Measurements from ENCODE around the gene CD99. TPM values are rescaled to one million over a fixed set of nuclear protein-coding genes. Genes with fewer than 3 reads are reported as not detected.

The CD99 gene
- total RNA-seq, 4 donors from 2014 or later: 167 to 213 (median 179) TPM

- TF ChIP-seq, protein P1, sequence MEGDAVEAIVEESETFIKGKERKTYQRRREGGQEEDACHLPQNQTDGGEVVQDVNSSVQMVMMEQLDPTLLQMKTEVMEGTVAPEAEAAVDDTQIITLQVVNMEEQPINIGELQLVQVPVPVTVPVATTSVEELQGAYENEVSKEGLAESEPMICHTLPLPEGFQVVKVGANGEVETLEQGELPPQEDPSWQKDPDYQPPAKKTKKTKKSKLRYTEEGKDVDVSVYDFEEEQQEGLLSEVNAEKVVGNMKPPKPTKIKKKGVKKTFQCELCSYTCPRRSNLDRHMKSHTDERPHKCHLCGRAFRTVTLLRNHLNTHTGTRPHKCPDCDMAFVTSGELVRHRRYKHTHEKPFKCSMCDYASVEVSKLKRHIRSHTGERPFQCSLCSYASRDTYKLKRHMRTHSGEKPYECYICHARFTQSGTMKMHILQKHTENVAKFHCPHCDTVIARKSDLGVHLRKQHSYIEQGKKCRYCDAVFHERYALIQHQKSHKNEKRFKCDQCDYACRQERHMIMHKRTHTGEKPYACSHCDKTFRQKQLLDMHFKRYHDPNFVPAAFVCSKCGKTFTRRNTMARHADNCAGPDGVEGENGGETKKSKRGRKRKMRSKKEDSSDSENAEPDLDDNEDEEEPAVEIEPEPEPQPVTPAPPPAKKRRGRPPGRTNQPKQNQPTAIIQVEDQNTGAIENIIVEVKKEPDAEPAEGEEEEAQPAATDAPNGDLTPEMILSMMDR (IDR thresholded peaks at IDR 0.05): no peak
- no peak for TF ChIP-seq POLR2A (IDR thresholded peaks at IDR 0.05)
- intact Hi-C loops (cut with DNase I): no loop called here
- peaks cover 14 to 46% of the 10 kb centered on the region in 2 donors for H3K4me1 ChIP-seq
- no peak overlapping the region for H3K4me3 ChIP-seq (replicated peaks in 1 of 3)
- H3K9me3 ChIP-seq: no peaks in the 10 kb centered on the region
- no peaks in the 10 kb centered on the region for H3K36me3 ChIP-seq
- no peak for DNase-seq
- no peaks in the 10 kb centered on the region for H3K27me3 ChIP-seq
- H3K27ac ChIP-seq: no peak overlapping the region
- 78 to 82% methylated on average over 7 of the region's 7 CpGs for WGBS, 2 donors
Observed at GRCh38 chrX:2694914-2695267, 3.8 kb downstream of the CD99 start.

DNA sequence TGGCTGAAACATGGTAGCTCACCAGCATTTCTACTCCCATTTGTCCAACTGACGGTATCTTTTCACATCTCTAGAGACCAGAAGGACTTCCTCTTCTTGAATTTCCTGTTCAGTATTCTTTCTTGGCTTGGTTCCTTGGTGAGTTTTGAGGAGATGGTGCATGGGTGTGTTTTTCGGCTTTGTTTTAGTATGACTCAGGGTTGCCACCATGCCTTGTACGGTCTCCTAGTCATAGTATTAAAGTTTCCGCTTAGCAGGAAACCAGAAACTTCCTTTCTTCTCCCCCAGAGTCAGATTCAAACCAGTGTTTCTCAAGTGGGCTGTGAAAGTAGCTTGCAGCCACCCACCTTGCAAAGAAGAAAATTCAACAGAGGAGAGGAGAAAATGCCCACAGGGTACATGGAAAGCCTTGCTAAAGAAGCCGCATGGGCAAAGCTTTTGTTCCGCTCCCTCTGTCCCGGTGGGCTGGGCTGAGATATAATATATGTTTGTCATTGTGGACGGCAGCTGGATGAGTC is 5.7 kb downstream of the CD99 start:
- WGBS, 2 donors: 57 to 66% methylated on average over 8 of the region's 8 CpGs
- H3K27me3 ChIP-seq: no peaks in the 10 kb centered on the region
- H3K9me3 ChIP-seq: no peaks in the 10 kb centered on the region
- peaks cover 11 to 41% of the 10 kb centered on the region in 2 donors for H3K4me1 ChIP-seq
- no peak for DNase-seq
- H3K27ac ChIP-seq: no peak overlapping the region
- intact Hi-C loops (cut with DNase I): no loop called here
- H3K4me3 ChIP-seq (replicated peaks in 1 of 3): no peak overlapping the region
- H3K36me3 ChIP-seq: no peaks in the 10 kb centered on the region
- TF ChIP-seq POLR2A (IDR thresholded peaks at IDR 0.05): no peak
- TF ChIP-seq, protein P1 (IDR thresholded peaks at IDR 0.05): no peak

DNA sequence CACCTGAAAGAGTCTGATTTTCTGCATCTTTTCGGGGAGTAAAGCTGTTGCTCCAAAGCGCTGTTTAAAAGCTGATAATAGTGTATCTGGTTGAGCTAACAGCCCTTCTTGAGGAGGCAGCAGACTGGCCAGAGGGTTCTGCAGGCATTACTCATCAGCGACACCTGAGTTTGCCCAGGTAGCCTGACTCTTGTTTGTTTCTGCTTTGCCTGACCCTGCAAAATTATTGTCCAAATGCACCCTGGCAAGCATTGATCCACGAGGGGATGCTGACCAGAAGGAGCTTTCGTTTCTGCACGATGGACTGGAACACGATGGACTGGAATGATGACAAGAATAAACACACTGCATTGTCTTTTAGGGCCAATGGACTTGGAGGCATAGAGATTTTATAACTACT is 6.2 kb downstream of the CD99 start:
- intact Hi-C loops (cut with DNase I): no loop called here
- 66 to 75% methylated on average over 7 of the region's 7 CpGs for WGBS, 2 donors
- Histone ChIP-seq H3K9me3 (no peaks in the 10 kb centered on the region), H3K27ac (no peak overlapping the region), H3K4me3 (replicated peaks in 1 of 3) (no peak overlapping the region), H3K4me1 (peaks cover 11 to 37% of the 10 kb centered on the region in 2 donors), H3K36me3 (no peaks in the 10 kb centered on the region), H3K27me3 (no peaks in the 10 kb centered on the region)
- TF ChIP-seq POLR2A (IDR thresholded peaks at IDR 0.05): no peak
- TF ChIP-seq, protein P1 (IDR thresholded peaks at IDR 0.05): no peak
- DNase-seq: no peak

GRCh38 chrX:2697741-2698299 is 6.7 kb downstream of the CD99 start:
- no peak for DNase-seq
- Histone ChIP-seq H3K27ac (no peak overlapping the region), H3K4me1 (peaks cover 8 to 33% of the 10 kb centered on the region in 2 donors), H3K9me3 (no peaks in the 10 kb centered on the region), H3K36me3 (no peaks in the 10 kb centered on the region), H3K4me3 (replicated peaks in 1 of 3) (no peak overlapping the region), H3K27me3 (no peaks in the 10 kb centered on the region)
- TF ChIP-seq POLR2A (IDR thresholded peaks at IDR 0.05): no peak
- TF ChIP-seq, protein P1 (IDR thresholded peaks at IDR 0.05): no peak
- WGBS, 2 donors: 73 to 86% methylated on average over 9 of the region's 9 CpGs
- intact Hi-C loops (cut with DNase I): no loop called here

GRCh38 chrX:2698604-2699003 is 7.5 kb downstream of the CD99 start:
- intact Hi-C loops (cut with DNase I): no loop called here

More at GRCh38 chrX:2698604-2699003, 7.5 kb downstream of the CD99 start:
- TF ChIP-seq, protein P1 (IDR thresholded peaks at IDR 0.05): no peak
- TF ChIP-seq POLR2A (IDR thresholded peaks at IDR 0.05): no peak
- Histone ChIP-seq H3K36me3 (no peaks in the 10 kb centered on the region), H3K4me3 (replicated peaks in 1 of 3) (no peak overlapping the region), H3K4me1 (peaks cover 3 to 33% of the 10 kb centered on the region in 2 donors), H3K27me3 (no peaks in the 10 kb centered on the region), H3K9me3 (no peaks in the 10 kb centered on the region), H3K27ac (no peak overlapping the region)
- no peak for DNase-seq
- WGBS, 2 donors: 82 to 87% methylated on average over 5 of the region's 5 CpGs
